K562 (cell line): ENCODE results near the gene RHOBTB3. TPM values are rescaled to one million over a fixed set of nuclear protein-coding genes. Genes with fewer than 3 reads are reported as not detected.

Experiments
- ARID1B ChIP-seq: fragments of 450-650 bp; IDR thresholded peaks from 2 replicates; pipeline ENCODE4 v1.6.1; 2016; ENCODE audit warnings: antibody characterized with exemption, mild to moderate bottlenecking, inconsistent platforms
- BHLHE40 ChIP-seq: IDR thresholded peaks from 2 replicates; pipeline ENCODE4 v1.6.1; 2011; ENCODE audit warnings: low read length, improper control_type of control experiment
- BRD4 ChIP-seq: fragments of 200-600 bp; sonication (generic); IDR thresholded peaks from 2 replicates; pipeline ENCODE4 v1.6.1; 2017; ENCODE audit warnings: inconsistent platforms
- CREB5 ChIP-seq: fragments of 250-450 bp; sonication (Bioruptor Pico); IDR thresholded peaks from 2 replicates; pipeline ENCODE4 v1.5.0; 2020; ENCODE audit warnings: mild to moderate bottlenecking
- DMBX1 ChIP-seq: fragments of 250-450 bp; sonication (Bioruptor Pico); IDR thresholded peaks from 2 replicates; pipeline ENCODE4 v1.8.0; 2022; ENCODE audit warnings: inconsistent platforms, mild to moderate bottlenecking, moderate library complexity, borderline replicate concordance
- HLTF ChIP-seq: fragments of 450-650 bp; IDR thresholded peaks from 2 replicates; pipeline ENCODE4 v1.6.1; 2016
- MGA ChIP-seq: fragments of 450-650 bp; IDR thresholded peaks from 2 replicates; pipeline ENCODE4 v1.6.1; 2016; ENCODE audit warnings: mild to moderate bottlenecking, moderate library complexity
- MTA2 ChIP-seq: fragments of 450-650 bp; IDR thresholded peaks from 2 replicates; pipeline ENCODE4 v1.6.1; 2016; ENCODE audit warnings: low read depth
- PHB2 ChIP-seq: fragments of 450-650 bp; IDR thresholded peaks from 2 replicates; pipeline ENCODE4 v1.6.1; 2017; ENCODE audit warnings: low read depth
- SAFB ChIP-seq: fragments of 200-400 bp; formaldehyde crosslinking; IDR thresholded peaks from 2 replicates; pipeline ENCODE4 v1.6.1; 2017; ENCODE audit warnings: low read depth, low read length, borderline replicate concordance
- SIX5 ChIP-seq, 2 experiments: IDR thresholded peaks; 2 replicates each; pipeline ENCODE4 v1.6.1; 2011; ENCODE audit warnings: low read length in 2 of 2, borderline replicate concordance in 1 of 2, low read depth in 1 of 2, mild to moderate bottlenecking in 1 of 2, moderate library complexity in 1 of 2; ENCODE audit not compliant: insufficient read depth in 1 of 2
- TCF15 ChIP-seq: fragments of 250-450 bp; sonication (Bioruptor Pico); IDR thresholded peaks from 2 replicates; pipeline ENCODE4 v1.8.0; 2022; ENCODE audit warnings: moderate library complexity, mild to moderate bottlenecking, inconsistent platforms
- ZBED1 ChIP-seq: IDR thresholded peaks from 2 replicates; pipeline ENCODE4 v1.6.1; 2014
- ZBTB17 ChIP-seq: fragments of 450-650 bp; formaldehyde crosslinking; IDR thresholded peaks from 2 replicates; pipeline ENCODE4 v1.4.0; 2020; ENCODE audit warnings: mild to moderate bottlenecking
- ZNF165 ChIP-seq: fragments of 250-450 bp; sonication (Bioruptor Pico); IDR thresholded peaks from 2 replicates; pipeline ENCODE4 v1.4.0; 2020; ENCODE audit warnings: borderline replicate concordance
- ZNF431 ChIP-seq: sonication (generic); formaldehyde crosslinking; IDR thresholded peaks from 2 replicates; pipeline ENCODE4 v1.8.0; 2022; ENCODE audit warnings: mild to moderate bottlenecking, missing genetic modification reagents
- ZNF551 ChIP-seq: fragments of 250-450 bp; sonication (Bioruptor Pico); IDR thresholded peaks from 2 replicates; pipeline ENCODE4 v1.5.0; 2021; ENCODE audit warnings: mild to moderate bottlenecking, moderate library complexity
- polyA plus RNA-seq, 8 experiments: library from polyadenylated mRNA; depleted of rRNA in 4 of 8; stranded (reverse) in 5 of 8; unstranded in 3 of 8; fragments of >200 nt; fragmentation: Nextera tagmentation in 2 of 8; fragmentation: Illumina TruSeq in 1 of 8; extraction: Ambion mirVana in 2 of 8; extraction: Trizol in 1 of 8; gene quantifications; 2 replicates each; pipeline versions ENCODE4 v1.2.1 to v1.2.3, GENCODE V29; 2011 to 2014; ENCODE audit warnings: inconsistent platforms in 1 of 8, missing spikeins in 1 of 8
- total RNA-seq, 7 experiments: library from RNA; depleted of rRNA in 6 of 7; stranded (reverse); fragments of >200 nt in 6 of 7; fragmentation: Illumina TruSeq in 2 of 7; extraction: Trizol in 2 of 7; gene quantifications; 2 replicates each; pipeline versions ENCODE4 v1.2.1 to v1.2.3, GENCODE V29; 2011 to 2021; ENCODE audit warnings: low replicate concordance in 1 of 7

RHOBTB3 gene
- total and polyA plus RNA-seq, 9 of the 15 experiments (the other 6 are each of a cell fraction or from before 2014, with no cell fraction given): 39.7 to 143 (median 115) TPM

- TF ChIP-seq MGA: peak; percentile 21; the same call in 1 of the 2 replicates
- no peak for TF ChIP-seq ZNF431 (CRISPR knock-in tag)
- no peak for TF ChIP-seq CREB5 (CRISPR knock-in tag)
- TF ChIP-seq PHB2: no peak
- TF ChIP-seq DMBX1 (CRISPR knock-in tag): no peak
- no peak for TF ChIP-seq ZBTB17 (CRISPR knock-in tag)
- no peak for TF ChIP-seq HLTF
- no peak for TF ChIP-seq ZBED1
- TF ChIP-seq BHLHE40: no peak
- TF ChIP-seq ARID1B: no peak
- TF ChIP-seq SIX5 (IDR thresholded peaks at IDR 0.05; ENCODE audit: borderline replicate concordance in 1 of 2, insufficient read depth in 1 of 2, low read depth in 1 of 2, low read length in 2 of 2): no peak
- TF ChIP-seq BRD4: no peak
- no peak for TF ChIP-seq MTA2
- no peak for TF ChIP-seq TCF15 (CRISPR knock-in tag)
- TF ChIP-seq SAFB: no peak
- no peak for TF ChIP-seq ZNF165 (CRISPR knock-in tag)
- no peak for TF ChIP-seq ZNF551 (CRISPR knock-in tag)
Measured at GRCh38 chr5:95727764-95728191, 3.4 kb upstream of the RHOBTB3 start (continued).
